ENCODE results near the gene ANTKMT.
"Not testable (repeated sequence)": the region's sequence is repeated elsewhere in the genome, so short reads cannot be mapped to it uniquely, and the experiment has no call there.

The ANTKMT gene

DNA sequence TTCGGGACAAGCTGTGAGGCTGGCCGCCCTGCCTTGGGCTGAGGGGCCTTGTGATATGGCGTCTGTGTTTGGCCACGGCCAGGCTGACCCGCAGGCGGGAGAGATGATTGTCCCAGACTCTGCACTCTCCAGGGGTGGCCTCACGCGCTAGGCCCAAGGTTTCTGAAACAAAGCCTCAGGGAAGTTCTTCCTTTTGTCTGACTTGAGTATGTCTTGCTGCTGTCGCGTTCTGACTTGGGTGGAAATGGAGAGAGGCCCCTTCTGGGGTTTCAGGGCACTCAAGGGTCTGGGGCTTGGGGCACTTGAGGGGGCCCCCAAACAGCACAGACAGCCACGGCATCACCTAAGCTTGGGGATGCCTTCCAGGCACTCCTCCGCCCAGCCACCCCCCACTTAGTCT lies 9.9 kb upstream of the ANTKMT start:
- in situ Hi-C loops (cut with MboI; ENCODE audit: low pct_unique_long_range_greater_than_20kb, low sequenced_read_pairs, unreplicated experiment), result loop anchor here (5.0 kb wide), 1 partner anchor 76 kb away; the partner anchor contains the start of genes CHTF18 and RPUSD1
- TF ChIP-seq, protein P1, sequence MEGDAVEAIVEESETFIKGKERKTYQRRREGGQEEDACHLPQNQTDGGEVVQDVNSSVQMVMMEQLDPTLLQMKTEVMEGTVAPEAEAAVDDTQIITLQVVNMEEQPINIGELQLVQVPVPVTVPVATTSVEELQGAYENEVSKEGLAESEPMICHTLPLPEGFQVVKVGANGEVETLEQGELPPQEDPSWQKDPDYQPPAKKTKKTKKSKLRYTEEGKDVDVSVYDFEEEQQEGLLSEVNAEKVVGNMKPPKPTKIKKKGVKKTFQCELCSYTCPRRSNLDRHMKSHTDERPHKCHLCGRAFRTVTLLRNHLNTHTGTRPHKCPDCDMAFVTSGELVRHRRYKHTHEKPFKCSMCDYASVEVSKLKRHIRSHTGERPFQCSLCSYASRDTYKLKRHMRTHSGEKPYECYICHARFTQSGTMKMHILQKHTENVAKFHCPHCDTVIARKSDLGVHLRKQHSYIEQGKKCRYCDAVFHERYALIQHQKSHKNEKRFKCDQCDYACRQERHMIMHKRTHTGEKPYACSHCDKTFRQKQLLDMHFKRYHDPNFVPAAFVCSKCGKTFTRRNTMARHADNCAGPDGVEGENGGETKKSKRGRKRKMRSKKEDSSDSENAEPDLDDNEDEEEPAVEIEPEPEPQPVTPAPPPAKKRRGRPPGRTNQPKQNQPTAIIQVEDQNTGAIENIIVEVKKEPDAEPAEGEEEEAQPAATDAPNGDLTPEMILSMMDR (IDR thresholded peaks at IDR 0.05; ENCODE audit: extremely low read depth, insufficient read depth, missing control alignments), result no peak
- no peak for DNase-seq (ENCODE audit: low spot score)

- DNase-seq (ENCODE audit: low spot score), result peak; percentile 95
- TF ChIP-seq, protein P1 (IDR thresholded peaks at IDR 0.05; ENCODE audit: extremely low read depth, insufficient read depth, missing control alignments), result peak; percentile 98
- in situ Hi-C loops (cut with MboI; ENCODE audit: low pct_unique_long_range_greater_than_20kb, low sequenced_read_pairs, unreplicated experiment), result loop anchor here (5.0 kb wide), 1 partner anchor 76 kb away; the partner anchor contains the start of genes CHTF18 and RPUSD1
These were observed 9.2 kb upstream of the ANTKMT start for GRCh38 chr16:711548-712320.

- TF ChIP-seq, protein P1 (IDR thresholded peaks at IDR 0.05; ENCODE audit: extremely low read depth, insufficient read depth, missing control alignments), result peak; percentile 50
- DNase-seq (ENCODE audit: low spot score), result not testable (repeated sequence)
- in situ Hi-C loops (cut with MboI; ENCODE audit: low pct_unique_long_range_greater_than_20kb, low sequenced_read_pairs, unreplicated experiment), result loop anchor here (5.0 kb wide), 1 partner anchor 75 kb away; the partner anchor contains the start of genes CHTF18 and RPUSD1
These were observed 8.2 kb upstream of the ANTKMT start for GRCh38 chr16:712740-713250.

- TF ChIP-seq, protein P1 (IDR thresholded peaks at IDR 0.05; ENCODE audit: extremely low read depth, insufficient read depth, missing control alignments), result no peak
- in situ Hi-C loops (cut with MboI; ENCODE audit: low pct_unique_long_range_greater_than_20kb, low sequenced_read_pairs, unreplicated experiment), result loop anchor here (5.0 kb wide), 1 partner anchor 73 kb away; the partner anchor contains the start of genes CHTF18 and RPUSD1
- no peak for DNase-seq (ENCODE audit: low spot score)
These were observed 6.9 kb upstream of the ANTKMT start for GRCh38 chr16:714079-714478.

- TF ChIP-seq, protein P1 (IDR thresholded peaks at IDR 0.05; ENCODE audit: extremely low read depth, insufficient read depth, missing control alignments), result no peak
- DNase-seq (ENCODE audit: low spot score), result peak; percentile 98
- in situ Hi-C loops (cut with MboI; ENCODE audit: low pct_unique_long_range_greater_than_20kb, low sequenced_read_pairs, unreplicated experiment), result loop anchor here (5.0 kb wide), 1 partner anchor 72 kb away; the partner anchor contains the start of genes CHTF18 and RPUSD1
These were observed 6.1 kb upstream of the ANTKMT start, which contains the start of gene METRN for GRCh38 chr16:714558-715476. TSS of gene METRN (plus strand) at chr16:715118. CDS start at chr16:715290, 172 bp downstream.
